Esophagus muscularis mucosa (tissue), 4 donors: ENCODE results near the gene TRABD2B. TPM values are rescaled to one million over a fixed set of nuclear protein-coding genes. Genes with fewer than 3 reads are reported as not detected.

Source experiments
- DNase-seq: peaks from one replicate; pipeline ENCODE4 v3.0.0-alpha.2; 2017; ENCODE audit errors: extremely low spot score
- H3K27ac ChIP-seq, 4 donors: fragments of 200-600 bp; sonication (generic); replicated peaks in 1 of 4; 1 replicate in 3 of 4; 2 replicates in 1 of 4; pipeline ENCODE4 v1.5.1; 2016 to 2019; ENCODE audit warnings: mild to moderate bottlenecking in 1 of 4
- H3K27me3 ChIP-seq, 4 donors: fragments of 200-600 bp; sonication (generic); one replicate each; pipeline versions ENCODE4 v1.5.1 to v1.6.0; 2016 to 2019
- H3K36me3 ChIP-seq, 4 donors: fragments of 200-600 bp; sonication (generic); one replicate each; pipeline ENCODE4 v1.5.1; 2016 to 2019
- H3K4me1 ChIP-seq, 4 donors: fragments of 200-600 bp; sonication (generic); one replicate each; pipeline ENCODE4 v1.5.1; 2016 to 2019
- H3K4me3 ChIP-seq, 4 donors: fragments of 200-600 bp; sonication (generic); 1 replicate in 2 of 4; 2 replicates in 2 of 4; pipeline ENCODE4 v1.5.1; 2016 to 2019; ENCODE audit warnings: mild to moderate bottlenecking in 4 of 4, moderate library complexity in 1 of 4
- H3K9me3 ChIP-seq, 4 donors: fragments of 200-600 bp; sonication (generic); 1 replicate in 3 of 4; 2 replicates in 1 of 4; pipeline ENCODE4 v1.5.1; 2016 to 2019
- EP300 ChIP-seq: sonication (generic); formaldehyde crosslinking; IDR thresholded peaks from one replicate; pipeline ENCODE4 v1.6.1; 2017; ENCODE audit warnings: antibody characterized with exemption
- POLR2A ChIP-seq: fragments of 450-650 bp; IDR thresholded peaks from one replicate; pipeline ENCODE4 v1.6.1; 2017; ENCODE audit warnings: antibody characterized with exemption, moderate library complexity, mild to moderate bottlenecking, low read depth
- POLR2AphosphoS5 ChIP-seq, 2 donors: sonication (generic); formaldehyde crosslinking; IDR thresholded peaks; one replicate each; pipeline ENCODE4 v1.6.1; 2017; ENCODE audit warnings: antibody characterized with exemption in 2 of 2
- WGBS: methylation state at CpG from one replicate; pipeline ENCODE4 v1.1.5; 2018; 5-methylcytosine and 5-hydroxymethylcytosine counted together
- intact Hi-C: fragments of 100-400 bp; cut with DNase I; formaldehyde crosslinking; loops from one replicate; pipeline ENCODE4 v1.15.1; 2023
- total RNA-seq, 4 donors: library from RNA; depleted of rRNA; stranded (reverse); fragments of >200 nt; gene quantifications; one replicate each; pipeline versions ENCODE4 v1.1.0 to v1.2.1, GENCODE V29; 2016
- TF ChIP-seq, protein P1 (sequence below), 3 experiments: fragments of 200-600 bp in 2 of 3; fragments of 450-650 bp in 1 of 3; sonication (generic) in 2 of 3; IDR thresholded peaks; one replicate each; pipeline ENCODE4 v1.5.1; 2017 to 2019; ENCODE audit warnings: antibody characterized with exemption in 3 of 3, mild to moderate bottlenecking in 2 of 3, moderate library complexity in 1 of 3

Gene TRABD2B
- total RNA-seq, 4 donors from 2014 or later = 4.0 to 7.6 (median 4.1) TPM

- Histone ChIP-seq H3K9me3 (no peaks in the 10 kb centered on the region), H3K27ac (peak overlapping the region; percentile 5 to 53 (median 25)), H3K36me3 (no peaks in the 10 kb centered on the region), H3K4me1 (peaks cover 10 to 62% (median 45%) of the 10 kb centered on the region in 4 donors), H3K4me3 (no peak overlapping the region), H3K27me3 (no peaks in the 10 kb centered on the region)
- intact Hi-C loops = no loop called here
- TF ChIP-seq, protein P1, sequence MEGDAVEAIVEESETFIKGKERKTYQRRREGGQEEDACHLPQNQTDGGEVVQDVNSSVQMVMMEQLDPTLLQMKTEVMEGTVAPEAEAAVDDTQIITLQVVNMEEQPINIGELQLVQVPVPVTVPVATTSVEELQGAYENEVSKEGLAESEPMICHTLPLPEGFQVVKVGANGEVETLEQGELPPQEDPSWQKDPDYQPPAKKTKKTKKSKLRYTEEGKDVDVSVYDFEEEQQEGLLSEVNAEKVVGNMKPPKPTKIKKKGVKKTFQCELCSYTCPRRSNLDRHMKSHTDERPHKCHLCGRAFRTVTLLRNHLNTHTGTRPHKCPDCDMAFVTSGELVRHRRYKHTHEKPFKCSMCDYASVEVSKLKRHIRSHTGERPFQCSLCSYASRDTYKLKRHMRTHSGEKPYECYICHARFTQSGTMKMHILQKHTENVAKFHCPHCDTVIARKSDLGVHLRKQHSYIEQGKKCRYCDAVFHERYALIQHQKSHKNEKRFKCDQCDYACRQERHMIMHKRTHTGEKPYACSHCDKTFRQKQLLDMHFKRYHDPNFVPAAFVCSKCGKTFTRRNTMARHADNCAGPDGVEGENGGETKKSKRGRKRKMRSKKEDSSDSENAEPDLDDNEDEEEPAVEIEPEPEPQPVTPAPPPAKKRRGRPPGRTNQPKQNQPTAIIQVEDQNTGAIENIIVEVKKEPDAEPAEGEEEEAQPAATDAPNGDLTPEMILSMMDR (IDR thresholded peaks at IDR 0.05) = no peak
- TF ChIP-seq POLR2AphosphoS5 (IDR thresholded peaks at IDR 0.05) = peak; percentile 33 to 40
- 11% methylated on average over 2 of the region's 2 CpGs for WGBS
- no peak for DNase-seq
Observed at GRCh38 chr1:47938520-47938919, 58.7 kb downstream of the TRABD2B start.

- H3K4me3 ChIP-seq = no peak overlapping the region
- no peaks in the 10 kb centered on the region for H3K36me3 ChIP-seq
- H3K27me3 ChIP-seq = no peaks in the 10 kb centered on the region
- TF ChIP-seq POLR2A (no peak), POLR2AphosphoS5 (IDR thresholded peaks at IDR 0.05) (no peak), EP300 (no peak)
- TF ChIP-seq, protein P1 (IDR thresholded peaks at IDR 0.05) = no peak
- intact Hi-C loops = no loop called here
- DNase-seq = no peak
- WGBS = 93% methylated on average over 5 of the region's 5 CpGs
- no peaks in the 10 kb centered on the region for H3K9me3 ChIP-seq
- peaks cover 12 to 62% (median 49%) of the 10 kb centered on the region in 4 donors for H3K4me1 ChIP-seq
- peak overlapping the region; percentile 5 to 53 (median 25) for H3K27ac ChIP-seq
Observed at GRCh38 chr1:47937586-47938254, 59.5 kb downstream of the TRABD2B start.

- 97% methylated on average over 1 of the region's 1 CpG for WGBS
- H3K4me3 ChIP-seq = no peak overlapping the region
- intact Hi-C loops = no loop called here
- H3K9me3 ChIP-seq = no peaks in the 10 kb centered on the region
- no peaks in the 10 kb centered on the region for H3K27me3 ChIP-seq
- DNase-seq = no peak
- no peaks in the 10 kb centered on the region for H3K36me3 ChIP-seq
- no peak overlapping the region for H3K27ac ChIP-seq
- TF ChIP-seq, protein P1 (IDR thresholded peaks at IDR 0.05) = no peak
- TF ChIP-seq EP300 (no peak), POLR2A (no peak), POLR2AphosphoS5 (IDR thresholded peaks at IDR 0.05) (no peak)
- peaks cover 12 to 57% (median 47%) of the 10 kb centered on the region in 4 donors for H3K4me1 ChIP-seq
Observed at GRCh38 chr1:47936916-47937551, 60.2 kb downstream of the TRABD2B start.

GRCh38 chr1:47935856-47936255 is 61.3 kb downstream of the TRABD2B start:
- no peak overlapping the region for H3K4me3 ChIP-seq
- H3K27ac ChIP-seq = peak overlapping the region in 3 of 4 donors; percentile 7 to 47 (median 43)
- no peaks in the 10 kb centered on the region for H3K9me3 ChIP-seq
- H3K36me3 ChIP-seq = no peaks in the 10 kb centered on the region
- TF ChIP-seq POLR2AphosphoS5 (IDR thresholded peaks at IDR 0.05) = no peak
- no peak for TF ChIP-seq POLR2A
- no peak for TF ChIP-seq EP300
- TF ChIP-seq, protein P1 (IDR thresholded peaks at IDR 0.05) = no peak
- peaks cover 12 to 48% (median 44%) of the 10 kb centered on the region in 4 donors for H3K4me1 ChIP-seq
- intact Hi-C loops = no loop called here
- no peak for DNase-seq
- WGBS = 100% methylated on average over 1 of the region's 1 CpG
- H3K27me3 ChIP-seq = no peaks in the 10 kb centered on the region
